ENCODE measurements around the gene PPIP5K1.

DNA sequence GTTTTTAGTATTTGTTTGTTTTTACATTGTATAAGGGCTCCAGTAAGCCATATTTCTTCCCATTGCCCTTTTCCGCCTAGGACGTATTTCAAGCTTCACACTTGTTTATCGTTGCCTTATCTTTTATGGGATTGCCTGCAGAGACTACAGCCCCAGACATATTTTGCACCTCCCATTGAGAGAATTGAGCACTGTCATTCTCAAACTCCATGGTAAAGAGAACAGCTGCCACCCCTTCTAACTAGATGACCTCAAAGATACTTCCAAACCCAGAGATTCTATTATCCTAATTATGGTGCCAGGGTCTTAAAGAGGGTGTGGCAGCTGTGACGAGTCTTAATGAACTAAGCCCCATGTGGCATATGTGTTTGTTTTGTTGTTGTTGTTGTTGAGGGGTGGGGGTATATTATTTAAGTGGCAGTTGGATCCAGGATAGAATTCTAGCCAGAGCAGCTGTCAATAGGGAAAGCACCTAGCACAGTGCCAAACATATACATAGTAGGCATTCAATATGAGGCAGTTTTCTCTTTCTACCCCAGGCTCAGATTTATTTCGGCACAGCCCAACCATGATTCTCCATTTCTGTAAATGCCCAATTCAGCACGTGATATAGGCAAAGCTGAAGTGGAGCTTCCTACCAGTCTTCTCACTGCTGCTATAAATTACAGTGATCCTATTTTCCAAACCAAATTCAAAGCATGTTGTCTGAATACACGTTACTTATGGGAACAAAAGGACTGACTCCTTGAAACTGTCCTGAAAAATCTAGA, 96.1 kb downstream of the PPIP5K1 start:
- TF ChIP-seq, protein P1, sequence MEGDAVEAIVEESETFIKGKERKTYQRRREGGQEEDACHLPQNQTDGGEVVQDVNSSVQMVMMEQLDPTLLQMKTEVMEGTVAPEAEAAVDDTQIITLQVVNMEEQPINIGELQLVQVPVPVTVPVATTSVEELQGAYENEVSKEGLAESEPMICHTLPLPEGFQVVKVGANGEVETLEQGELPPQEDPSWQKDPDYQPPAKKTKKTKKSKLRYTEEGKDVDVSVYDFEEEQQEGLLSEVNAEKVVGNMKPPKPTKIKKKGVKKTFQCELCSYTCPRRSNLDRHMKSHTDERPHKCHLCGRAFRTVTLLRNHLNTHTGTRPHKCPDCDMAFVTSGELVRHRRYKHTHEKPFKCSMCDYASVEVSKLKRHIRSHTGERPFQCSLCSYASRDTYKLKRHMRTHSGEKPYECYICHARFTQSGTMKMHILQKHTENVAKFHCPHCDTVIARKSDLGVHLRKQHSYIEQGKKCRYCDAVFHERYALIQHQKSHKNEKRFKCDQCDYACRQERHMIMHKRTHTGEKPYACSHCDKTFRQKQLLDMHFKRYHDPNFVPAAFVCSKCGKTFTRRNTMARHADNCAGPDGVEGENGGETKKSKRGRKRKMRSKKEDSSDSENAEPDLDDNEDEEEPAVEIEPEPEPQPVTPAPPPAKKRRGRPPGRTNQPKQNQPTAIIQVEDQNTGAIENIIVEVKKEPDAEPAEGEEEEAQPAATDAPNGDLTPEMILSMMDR (IDR thresholded peaks at IDR 0.05) = no peak
- no peak for TF ChIP-seq POLR2A (IDR thresholded peaks at IDR 0.05)

All from heart left ventricle (tissue), 13 donors.